GM18517 (cell line): ENCODE measurements around the gene TBX19.

Experiments
- ATAC-seq: cut with Tn5 transposase; IDR thresholded peaks from one replicate; pipeline ENCODE4 v1.9.1; 2021; ENCODE audit warnings: mild to moderate bottlenecking, moderate library complexity; ENCODE audit not compliant: unreplicated experiment

Gene TBX19

GRCh38 chr1:168319691-168320090, 39.0 kb downstream of the TBX19 start:
- ATAC-seq = no peak

GRCh38 chr1:168320149-168320548, 39.5 kb downstream of the TBX19 start:
- ATAC-seq = no peak

GRCh38 chr1:168320800-168321450, 40.2 kb downstream of the TBX19 start:
- no peak for ATAC-seq

GRCh38 chr1:168321945-168322344, 41.3 kb downstream of the TBX19 start:
- no peak for ATAC-seq

- ATAC-seq = no peak
Observed at GRCh38 chr1:168324745-168325425, 44.2 kb downstream of the TBX19 start.

GRCh38 chr1:168328731-168329364, 48.2 kb downstream of the TBX19 start:
- no peak for ATAC-seq

GRCh38 chr1:168330285-168330684, 49.6 kb downstream of the TBX19 start:
- no peak for ATAC-seq

GRCh38 chr1:168331569-168331968, 50.9 kb downstream of the TBX19 start:
- ATAC-seq = no peak

GRCh38 chr1:168333562-168334276, 53.0 kb downstream of the TBX19 start:
- ATAC-seq = no peak

GRCh38 chr1:168335500-168335899, 54.8 kb downstream of the TBX19 start:
- ATAC-seq = no peak

- no peak for ATAC-seq
Observed at GRCh38 chr1:168338589-168339503, 58.2 kb downstream of the TBX19 start.

- ATAC-seq = no peak
Observed at GRCh38 chr1:168340781-168341482, 60.3 kb downstream of the TBX19 start.

GRCh38 chr1:168341483-168341975, 60.9 kb downstream of the TBX19 start:
- ATAC-seq = no peak

GRCh38 chr1:168342572-168343280, 62.0 kb downstream of the TBX19 start:
- peak; percentile 93 for ATAC-seq

- ATAC-seq = no peak
Observed at GRCh38 chr1:168343566-168343965, 62.9 kb downstream of the TBX19 start.

- no peak for ATAC-seq
Observed at GRCh38 chr1:168344517-168344916, 63.8 kb downstream of the TBX19 start.

- no peak for ATAC-seq
Observed at GRCh38 chr1:168345939-168346338, 65.3 kb downstream of the TBX19 start.

GRCh38 chr1:168347630-168348029, 67.0 kb downstream of the TBX19 start:
- no peak for ATAC-seq

- ATAC-seq = no peak
Observed at GRCh38 chr1:168348146-168348709, 67.6 kb downstream of the TBX19 start.
